Measurements from ENCODE around the gene GAL.

Gene GAL

DNA sequence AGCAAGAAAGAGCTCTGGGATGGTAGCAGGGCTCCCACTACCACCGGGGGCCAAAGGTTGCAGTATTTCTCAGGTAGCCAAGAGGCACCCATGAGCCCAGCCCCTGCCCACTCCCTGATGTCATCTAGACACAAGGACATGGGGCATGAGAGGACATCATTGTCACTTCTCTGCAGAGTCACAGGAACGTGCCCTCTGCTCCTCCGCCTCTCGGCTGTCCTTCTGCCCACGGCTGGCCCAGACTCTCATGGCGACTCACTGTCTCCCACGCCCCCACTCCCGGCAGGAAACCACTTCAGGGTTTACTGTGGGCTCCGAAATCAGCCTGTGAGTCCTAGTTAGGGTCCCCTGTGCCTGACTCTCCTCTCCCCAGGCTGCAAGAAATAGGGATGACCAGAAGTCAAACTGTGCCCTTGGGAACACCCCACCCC, 1.8 kb upstream of the GAL start:
- no peak for DNase-seq (ENCODE audit: low spot score)

DNA sequence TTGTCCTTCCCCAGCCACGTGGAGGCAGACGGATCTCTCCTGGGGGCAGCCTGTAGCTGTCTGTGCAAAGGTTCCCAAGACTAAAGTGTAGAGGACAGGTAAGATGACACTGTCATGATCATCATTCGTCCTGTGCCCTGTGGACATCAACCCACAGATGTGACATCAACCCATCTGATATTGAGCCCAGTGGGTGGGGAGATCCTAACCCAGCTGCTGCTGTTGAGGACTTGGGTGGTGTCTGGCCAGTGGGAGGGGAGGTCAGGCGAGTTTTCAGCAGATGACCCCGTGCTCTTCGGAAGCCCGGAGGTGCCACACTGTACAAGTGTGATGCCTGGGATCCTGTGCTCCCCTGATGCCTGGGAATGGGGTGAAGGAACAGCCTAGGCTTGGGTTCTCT, 1.2 kb upstream of the GAL start:
- no peak for DNase-seq (ENCODE audit: low spot score)

DNA sequence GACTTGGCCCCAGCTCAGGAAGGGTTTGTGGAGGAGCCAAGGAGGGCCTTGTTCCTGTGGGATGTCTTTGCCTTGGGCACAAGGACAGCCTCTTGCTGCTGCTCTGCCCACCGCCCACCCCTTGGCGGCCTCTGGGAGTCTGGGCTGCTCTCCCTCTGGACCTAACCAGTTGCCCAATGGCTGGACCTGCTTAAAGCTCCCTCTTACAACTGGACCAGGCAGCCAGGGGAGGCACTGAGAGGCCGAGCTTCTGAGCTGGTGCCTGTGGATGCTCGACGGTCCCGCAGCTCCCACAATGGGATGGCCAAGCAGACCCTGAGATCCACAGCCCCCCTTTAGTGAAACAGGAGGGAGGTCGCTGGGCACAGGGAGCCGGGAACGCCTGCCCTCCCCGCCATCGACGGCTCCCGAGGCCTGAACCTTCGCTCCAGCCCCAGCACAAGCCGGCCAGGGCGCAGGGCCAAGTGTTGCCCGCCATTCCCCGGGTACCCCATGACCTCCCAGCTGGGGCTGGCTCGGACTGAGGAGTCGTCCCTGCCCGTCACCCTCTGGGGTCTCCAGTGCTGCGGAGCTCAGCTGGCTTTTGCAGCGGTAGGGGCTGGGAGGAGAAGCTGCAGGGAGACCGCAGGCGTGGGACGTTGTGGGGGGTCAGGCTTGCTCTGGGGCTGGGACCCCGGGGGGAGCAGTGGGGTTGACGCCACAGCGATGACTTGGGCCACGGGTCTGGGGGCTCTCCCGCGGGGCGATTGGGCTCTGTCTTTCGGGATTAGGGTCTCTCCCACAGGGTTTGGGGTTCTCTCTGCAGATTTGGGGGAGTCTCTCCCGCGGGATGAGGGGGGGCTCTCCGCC, 584 bp upstream of the GAL start:
- no peak for DNase-seq (ENCODE audit: low spot score)

DNA sequence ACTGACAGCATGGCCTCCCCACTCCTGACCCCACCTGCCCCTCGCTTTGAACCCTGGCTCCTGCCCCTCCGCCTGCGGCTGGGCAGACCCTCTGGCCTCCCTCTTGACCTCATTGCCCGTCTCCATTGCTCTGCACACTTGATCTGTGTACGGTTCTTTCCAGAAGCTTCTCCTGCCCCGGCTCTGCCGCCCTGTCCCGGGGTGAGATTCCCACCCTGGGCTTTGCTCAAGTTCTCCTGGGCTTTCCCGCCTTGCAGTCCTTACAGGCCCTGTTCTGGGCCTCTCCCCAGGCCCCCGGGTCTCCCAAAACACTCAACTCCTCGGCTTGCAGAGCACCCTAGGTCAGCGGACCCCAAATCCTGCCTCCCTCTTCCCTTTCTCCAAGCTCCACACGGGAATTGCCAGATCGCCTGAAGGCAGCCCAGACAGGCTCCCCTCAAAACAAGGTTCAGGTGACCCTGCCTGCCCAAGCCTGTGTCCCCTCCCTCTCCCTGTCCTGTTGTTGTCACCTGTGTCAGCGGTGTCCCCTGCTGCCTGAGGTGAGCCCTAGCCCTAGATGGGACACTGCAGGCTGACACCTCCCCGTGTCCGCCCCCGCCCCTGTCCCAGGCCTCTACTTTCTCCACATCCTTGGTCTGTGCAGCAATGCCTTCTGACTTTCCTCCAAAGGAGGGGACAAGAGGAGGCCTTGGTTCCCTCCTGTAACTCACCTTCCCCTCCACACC, 1.5 kb downstream of the GAL start:
- DNase-seq (ENCODE audit: low spot score), result no peak

DNA sequence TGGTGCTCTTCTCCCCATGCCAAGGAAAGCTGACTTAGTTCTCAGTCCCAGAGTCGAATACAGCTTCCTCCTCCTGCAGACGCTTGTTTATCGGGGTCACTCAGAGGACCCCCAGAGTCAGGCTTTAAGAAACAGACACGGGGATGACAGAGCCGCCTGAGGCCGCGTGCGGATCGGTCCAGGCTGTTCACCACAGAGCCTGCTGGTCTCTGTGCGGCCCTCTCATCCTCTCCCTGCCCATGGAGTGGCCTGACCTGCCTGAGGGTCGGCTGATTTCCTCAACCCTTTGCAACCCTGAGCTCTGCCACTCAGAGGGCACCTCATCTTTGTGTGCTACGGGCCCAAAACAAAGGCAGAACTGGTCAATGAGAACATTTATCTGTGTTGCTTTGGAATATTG, 2.1 kb downstream of the GAL start:
- no peak for DNase-seq (ENCODE audit: low spot score)

DNA sequence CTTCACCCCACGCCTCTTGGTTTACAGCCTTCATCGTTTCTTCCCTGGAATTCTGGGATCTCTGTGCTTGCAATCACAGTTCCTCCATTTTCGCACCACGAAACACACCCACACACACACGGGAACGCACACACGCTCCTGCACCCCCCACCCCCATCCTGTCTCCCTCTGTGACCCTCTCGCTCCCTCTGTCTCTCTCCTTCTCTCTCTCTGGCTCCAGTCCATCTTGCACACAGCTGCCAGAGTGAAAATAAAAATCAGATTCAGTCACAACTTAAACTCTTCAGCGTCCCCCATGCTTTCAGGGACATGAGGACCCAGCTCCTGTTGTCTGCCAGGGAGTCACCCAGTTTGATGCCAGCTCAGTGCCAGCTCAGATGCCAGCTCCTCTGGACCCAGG, 3.0 kb downstream of the GAL start:
- no peak for DNase-seq (ENCODE audit: low spot score)

DNA sequence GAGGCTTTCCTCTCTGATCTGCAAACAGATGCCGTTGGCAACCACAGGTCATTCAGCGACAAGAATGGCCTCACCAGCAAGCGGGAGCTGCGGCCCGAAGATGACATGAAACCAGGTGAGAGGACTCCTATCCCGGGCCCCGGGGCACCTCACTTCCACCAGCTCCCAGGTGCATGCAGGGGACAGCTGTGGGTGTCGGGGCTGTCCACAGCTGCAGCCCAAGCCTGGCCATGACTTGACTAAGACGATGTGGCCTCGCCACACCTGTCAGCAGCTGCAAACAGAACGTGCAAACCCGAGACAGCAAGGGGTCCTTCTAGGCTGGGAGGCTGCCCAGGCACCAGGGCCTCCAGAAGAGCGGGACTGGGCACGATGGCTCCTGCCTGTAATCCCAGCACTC, 3.6 kb downstream of the GAL start:
- DNase-seq (ENCODE audit: low spot score), result no peak

DNA sequence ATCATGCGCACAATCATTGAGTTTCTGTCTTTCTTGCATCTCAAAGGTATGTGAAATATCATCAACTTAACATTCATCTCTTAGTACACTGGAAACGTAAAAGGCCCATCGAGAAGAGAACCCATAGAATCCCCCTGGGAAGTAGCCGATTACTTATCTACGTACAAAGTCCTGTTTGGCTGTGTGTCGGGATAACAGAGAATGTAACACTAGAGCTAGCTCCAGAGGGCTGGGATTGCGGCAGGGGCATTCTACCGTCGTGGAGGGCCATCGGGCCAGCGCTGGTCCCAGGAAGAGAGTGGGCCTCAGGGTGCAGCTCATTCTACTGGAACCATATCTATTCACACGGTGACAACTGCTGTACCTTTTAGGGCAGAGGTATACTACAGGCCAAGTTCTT, 4.5 kb downstream of the GAL start:
- no peak for DNase-seq (ENCODE audit: low spot score)

DNA sequence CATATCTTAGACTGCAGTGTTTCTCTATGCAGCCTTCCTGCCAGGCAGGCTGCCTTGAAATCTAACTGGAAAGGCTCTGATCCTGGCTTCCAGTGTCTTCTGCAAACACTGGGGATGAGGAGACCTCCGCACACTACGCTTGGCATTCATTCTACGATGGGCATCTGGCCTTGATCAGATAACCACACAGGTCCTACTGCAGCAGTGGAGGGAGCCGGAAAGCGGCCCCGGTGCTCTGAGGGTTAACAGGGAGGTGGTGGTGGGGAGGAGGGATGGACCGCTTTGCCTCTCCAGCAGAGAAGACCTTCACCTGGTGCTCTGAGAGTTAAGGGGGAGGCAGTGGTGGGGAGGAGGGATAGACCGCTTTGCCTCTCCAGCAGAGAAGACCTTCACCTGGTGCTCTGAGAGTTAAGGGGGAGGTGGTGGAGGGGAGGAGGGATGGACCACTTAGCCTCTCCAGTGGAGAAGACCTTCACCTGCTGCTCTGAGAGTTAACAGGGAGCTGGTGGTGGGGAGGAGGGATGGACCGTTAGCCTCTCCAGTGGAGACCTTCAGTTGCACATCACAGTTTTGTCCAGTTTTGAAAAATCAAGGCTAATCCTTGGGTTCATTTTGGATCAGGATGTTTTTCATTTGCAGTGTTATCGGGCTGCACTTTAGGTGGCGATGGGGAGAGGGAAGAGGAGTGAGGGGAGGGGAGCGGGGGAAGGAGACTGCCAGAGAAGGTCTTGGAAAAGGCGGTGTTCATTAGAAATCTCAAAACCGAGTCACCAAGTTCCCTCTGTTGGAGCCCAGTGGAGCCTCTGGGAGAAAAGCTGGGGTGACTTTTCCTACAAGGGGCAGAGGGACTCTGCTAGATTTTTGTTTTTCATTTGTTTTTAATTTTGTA, 5.6 kb downstream of the GAL start:
- no peak for DNase-seq (ENCODE audit: low spot score)

DNA sequence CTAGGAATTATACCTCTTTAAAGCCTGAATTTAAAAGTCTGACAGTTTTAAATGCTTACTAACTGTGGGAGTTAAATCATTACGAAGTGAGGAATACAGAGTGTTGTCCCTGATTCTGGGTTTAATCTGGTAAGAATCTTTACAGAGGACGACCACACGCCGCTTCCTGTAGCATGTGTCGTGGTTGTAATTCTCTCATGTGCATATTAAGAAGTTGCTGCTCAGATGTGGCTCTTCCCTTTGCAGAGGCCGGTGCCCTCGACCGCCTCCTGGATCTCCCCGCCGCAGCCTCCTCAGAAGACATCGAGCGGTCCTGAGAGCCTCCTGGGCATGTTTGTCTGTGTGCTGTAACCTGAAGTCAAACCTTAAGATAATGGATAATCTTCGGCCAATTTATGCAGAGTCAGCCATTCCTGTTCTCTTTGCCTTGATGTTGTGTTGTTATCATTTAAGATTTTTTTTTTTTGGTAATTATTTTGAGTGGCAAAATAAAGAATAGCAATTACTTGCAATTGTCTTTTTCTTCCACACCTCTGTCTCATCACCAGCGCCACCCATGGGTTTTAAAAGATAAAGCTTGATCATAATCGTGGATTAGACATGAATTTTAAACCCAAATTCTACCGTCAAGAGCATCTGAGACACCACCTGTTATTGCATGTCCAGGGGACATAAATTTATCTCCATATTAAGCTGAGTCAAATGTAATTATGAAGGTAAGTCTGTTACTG, 6.5 kb downstream of the GAL start:
- DNase-seq (ENCODE audit: low spot score), result no peak

DNA sequence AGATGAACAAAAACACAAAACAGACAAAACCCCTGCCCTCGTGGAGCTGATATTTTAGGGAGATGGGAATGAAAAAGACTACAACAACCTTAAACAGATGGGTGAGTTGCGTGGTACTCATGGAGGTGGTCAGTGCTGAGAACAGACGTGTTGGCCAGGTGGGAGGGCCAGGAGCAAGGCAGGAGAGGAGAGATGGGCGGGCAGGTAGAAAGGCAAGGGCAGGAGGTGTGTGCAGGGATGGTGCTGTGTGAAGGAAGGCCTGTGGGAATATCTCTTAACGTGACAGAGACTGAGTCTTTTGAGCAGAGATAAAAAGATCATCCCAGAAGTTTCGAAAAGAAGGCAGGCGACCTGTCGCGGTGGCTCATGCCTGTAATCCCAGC, 7.0 kb downstream of the GAL start:
- DNase-seq (ENCODE audit: low spot score), result no peak

DNA sequence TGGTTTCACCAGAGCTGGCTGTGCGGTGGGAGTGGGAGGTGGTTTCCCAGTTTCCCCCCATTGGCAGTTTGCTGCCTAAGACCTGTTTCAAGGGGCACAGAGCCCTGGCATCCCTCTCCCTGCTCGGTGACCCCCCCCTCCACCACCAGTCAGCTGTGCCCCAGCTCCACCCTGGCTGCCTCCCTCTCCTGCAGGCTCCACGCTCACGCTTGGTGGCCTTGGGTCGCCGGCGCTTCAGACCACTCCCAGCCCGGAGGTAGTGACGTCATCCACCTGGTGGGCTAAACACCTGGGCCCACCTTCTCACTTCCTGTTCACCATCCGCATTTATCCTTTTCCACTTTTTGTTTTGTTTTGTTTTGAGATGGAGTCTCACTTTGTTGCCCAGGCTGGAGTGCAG, 7.8 kb downstream of the GAL start:
- DNase-seq (ENCODE audit: low spot score), result no peak

DNA sequence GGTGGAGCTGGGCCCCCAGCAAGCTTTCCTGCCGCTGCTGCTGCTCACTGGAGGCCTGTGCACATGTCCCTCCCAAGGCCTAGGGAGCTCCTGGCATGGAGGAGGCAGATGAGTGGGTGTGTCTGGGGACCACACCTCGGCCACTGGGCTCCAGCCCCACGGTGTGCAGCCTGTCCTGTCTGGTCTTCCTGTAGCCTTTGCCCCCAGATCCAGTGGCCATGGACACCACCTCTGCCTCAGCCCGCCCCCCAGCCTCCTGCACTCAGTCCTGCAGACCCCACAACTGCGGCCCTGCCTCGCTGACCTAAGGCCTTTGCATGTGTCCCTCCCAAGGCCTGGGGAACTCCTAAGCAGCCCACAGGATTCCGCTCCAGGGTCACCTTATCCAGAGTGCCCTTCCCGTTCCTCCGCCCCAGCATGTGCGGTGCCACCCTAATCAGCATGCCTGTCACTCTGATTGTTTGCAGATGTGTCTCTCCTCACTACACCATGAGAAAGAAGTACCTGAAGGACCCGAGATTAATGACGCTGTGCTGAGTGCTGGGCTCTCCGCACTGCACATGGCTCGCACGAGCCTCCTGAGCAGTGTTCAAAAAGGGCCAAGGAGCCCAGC, 8.6 kb downstream of the GAL start:
- DNase-seq (ENCODE audit: low spot score), result no peak

DNA sequence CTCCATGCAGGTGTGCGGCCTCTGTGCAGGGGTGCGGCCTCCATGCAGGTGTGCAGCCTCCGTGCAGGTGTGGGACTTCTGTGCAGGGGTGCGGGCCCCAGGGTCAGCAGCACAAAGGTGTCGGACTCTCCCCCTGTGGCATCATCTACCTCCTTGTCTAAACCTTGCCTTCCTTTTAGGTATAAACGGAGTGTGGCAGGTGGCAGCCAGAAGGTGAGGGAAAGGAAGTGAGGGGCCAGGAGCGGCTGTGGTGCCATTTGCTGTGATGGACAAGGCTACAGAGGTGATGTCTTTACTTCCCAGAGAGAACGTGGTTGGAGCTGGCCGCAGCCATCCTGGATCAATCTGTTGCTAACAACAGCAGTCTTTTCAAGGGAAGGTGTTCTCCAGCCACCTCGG, 9.1 kb downstream of the GAL start:
- no peak for DNase-seq (ENCODE audit: low spot score)

DNA sequence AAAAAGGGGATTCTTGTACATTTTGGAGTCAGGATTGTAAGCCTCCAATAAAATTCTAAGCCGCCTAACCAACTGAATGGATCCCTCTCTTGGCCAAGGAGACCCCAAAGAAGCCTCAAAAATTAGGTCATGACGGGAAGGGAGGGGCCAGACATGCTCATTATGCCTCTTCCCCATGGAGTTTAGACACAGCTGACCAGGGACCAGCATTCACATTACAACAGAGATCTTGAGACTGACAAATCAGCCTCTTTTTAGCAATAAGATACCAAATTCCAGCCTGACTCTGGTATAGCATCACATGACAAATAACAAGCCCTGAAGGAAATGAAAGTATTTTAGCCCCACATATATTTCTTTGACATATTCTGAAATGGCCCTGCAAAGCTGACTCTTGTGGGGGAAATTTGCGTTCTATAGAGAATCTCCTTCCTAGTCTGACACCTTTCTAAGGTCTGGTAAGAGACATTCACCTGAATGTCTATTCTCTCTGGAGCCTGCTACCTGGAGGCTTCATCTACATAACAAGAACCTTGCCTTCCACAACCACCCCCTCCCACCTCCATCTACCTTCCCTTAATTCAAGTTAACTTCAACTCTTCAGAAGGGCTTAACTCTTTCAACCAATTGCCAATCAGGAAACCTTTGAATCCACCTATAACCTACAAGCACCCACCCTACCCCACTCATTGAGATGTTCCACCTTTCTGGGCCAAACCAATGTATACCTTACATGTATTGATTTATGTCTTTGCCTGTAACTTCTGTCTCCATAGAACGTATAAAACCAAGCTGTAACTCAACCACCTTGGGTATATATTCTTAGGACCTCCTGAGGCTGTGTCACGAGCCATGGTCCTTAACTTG, 10.3 kb downstream of the GAL start:
- no peak for DNase-seq (ENCODE audit: low spot score)

DNA sequence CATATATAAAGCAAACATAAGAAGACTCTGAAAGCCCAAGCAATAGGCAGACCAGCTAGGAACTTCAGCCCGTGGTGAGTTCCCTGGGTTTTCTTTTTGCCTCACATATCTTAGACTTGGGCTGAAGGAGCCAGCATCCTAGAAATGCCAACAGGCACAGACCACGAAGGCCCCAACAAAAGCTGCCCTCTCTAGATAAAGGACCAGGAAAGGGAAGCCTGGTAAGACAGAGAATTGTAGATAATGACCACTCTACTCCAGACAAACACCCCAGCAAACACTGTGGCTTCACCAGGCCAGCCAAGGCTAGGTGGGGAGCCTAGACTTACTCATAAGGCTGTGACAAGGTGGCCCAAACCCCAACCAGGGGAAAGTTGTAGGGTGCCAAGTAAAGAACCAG, 11.2 kb downstream of the GAL start:
- DNase-seq (ENCODE audit: low spot score), result no peak

DNA sequence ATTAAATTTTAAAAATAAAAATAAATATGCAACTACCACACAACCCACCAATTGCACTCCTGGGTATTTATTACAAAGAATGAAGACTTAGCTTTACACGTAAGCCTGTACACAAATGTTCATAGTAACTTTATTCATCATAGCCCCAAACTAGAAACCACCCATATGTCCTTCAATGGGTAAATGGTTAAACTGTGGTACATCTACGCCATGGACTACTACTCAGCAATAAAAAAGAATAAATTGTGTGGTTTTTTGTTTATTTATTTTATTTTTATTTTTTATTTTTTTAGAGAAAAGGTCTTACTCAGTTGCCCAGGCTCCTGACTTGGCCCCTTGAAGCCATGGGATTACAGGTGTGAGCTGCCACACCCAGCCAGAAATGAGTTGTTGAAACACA, 14.6 kb downstream of the GAL start:
- no peak for DNase-seq (ENCODE audit: low spot score)

DNA sequence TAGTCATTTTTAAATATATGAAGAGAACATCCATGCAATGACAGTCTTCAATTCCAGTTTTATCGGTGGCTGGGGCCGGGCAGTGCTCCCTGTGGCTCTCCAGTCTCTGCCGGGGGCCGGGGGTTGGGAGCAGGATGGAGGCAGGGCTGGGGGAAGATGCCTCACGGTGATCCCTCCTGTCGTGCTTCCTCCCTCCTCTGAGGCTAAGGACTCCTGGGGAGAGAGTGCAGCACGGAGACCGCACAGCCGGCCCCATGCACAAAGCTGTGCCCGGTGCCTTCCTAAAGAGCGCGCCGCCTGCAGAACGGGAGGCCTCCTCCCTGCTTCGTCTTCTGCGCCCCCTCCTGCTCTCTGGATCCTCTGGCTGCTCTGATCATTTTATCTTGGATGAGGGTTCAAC, 20.5 kb downstream of the GAL start:
- no peak for DNase-seq (ENCODE audit: low spot score)

DNA sequence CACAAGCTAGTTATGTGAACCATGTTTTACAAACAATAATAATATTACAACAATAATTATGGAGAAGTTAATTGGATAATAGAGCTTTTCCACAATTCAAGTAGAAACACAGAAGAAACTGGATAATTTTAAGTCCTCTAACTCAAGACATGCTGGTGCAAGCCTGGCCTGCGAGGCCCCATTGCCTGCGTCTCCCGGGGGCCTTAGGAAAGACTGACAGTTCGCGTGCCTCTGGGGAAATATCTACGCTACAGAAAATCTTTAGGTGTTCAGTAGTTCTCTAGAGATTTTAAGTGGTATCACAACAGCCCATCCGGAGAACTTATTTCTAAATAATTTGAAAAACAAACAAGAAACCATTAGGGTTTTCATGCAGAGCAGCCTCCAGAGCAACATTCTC, 23.2 kb downstream of the GAL start:
- no peak for DNase-seq (ENCODE audit: low spot score)

DNA sequence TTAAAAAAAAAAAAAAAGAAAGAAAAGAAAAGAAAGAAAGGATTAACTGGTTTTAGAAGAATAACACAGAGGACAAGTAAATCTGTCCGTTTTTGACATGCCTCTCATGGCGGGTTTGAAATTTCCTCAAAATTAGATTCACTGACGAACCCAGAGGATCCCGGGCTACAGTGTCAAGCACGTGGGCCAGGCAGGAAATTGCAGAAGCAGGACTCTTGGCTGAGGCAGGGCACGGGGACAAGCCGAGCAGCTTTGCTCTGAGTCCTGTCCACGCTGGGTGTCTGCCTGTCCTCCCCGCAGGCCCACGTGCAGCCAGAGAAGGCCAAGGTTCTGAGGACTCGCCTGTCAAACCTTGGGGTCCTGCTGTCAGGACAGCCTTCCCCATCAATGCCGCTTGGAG, 24.7 kb downstream of the GAL start:
- DNase-seq (ENCODE audit: low spot score), result no peak

DNA sequence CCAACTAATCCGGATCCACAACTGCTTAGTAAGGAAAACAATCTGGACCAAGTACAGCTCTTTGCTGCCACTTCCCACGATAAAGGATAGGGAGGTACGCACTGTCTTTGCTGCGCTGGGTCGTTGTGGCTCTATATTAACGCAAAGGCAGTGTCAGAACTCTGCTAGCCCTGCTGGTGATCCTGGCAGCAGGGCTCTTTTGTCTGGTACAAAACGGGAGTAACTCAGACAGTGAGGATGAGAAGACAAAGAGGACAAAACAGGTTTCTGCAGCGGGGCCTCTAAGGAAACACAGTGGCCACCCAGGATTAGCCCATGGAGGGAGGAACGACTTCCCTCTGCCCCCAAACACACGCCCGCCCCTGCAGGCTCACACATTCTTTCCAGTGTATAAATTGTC, 26.1 kb downstream of the GAL start:
- DNase-seq (ENCODE audit: low spot score), result no peak
